ENCODE measurements around the gene SOX5.

GRCh38 chr12:23898121-23898520 lies 51.3 kb downstream of the SOX5 start:
- TF ChIP-seq CTCF (IDR thresholded peaks at IDR 0.05; ENCODE audit: low read length) (no peak), EZH2 (optimal IDR thresholded peaks at IDR 0.05; ENCODE audit: low read depth, low read length) (no peak)

Measured in MM.1S (cell line).